HT-29 (cell line): ENCODE results near the gene TRMT1L. TPM values are rescaled to one million over a fixed set of nuclear protein-coding genes. Genes with fewer than 3 reads are reported as not detected.

ENCODE experiments used
- DNase-seq: peaks from one replicate; pipeline ENCODE4 v3.0.0-alpha.2; 2015; ENCODE audit warnings: low spot score
- total RNA-seq: library from RNA; depleted of rRNA; stranded (reverse); fragments of >200 nt; shearing (Covaris generic); gene quantifications from 2 replicates; pipeline ENCODE4 v1.2.3, GENCODE V29; 2014

The TRMT1L gene
- total RNA-seq, 1 experiment from 2014 or later: 3.3 TPM

- no peak for DNase-seq
Measured at GRCh38 chr1:185112356-185112755, 44.4 kb downstream of the TRMT1L start.

GRCh38 chr1:185111873-185112272, 44.9 kb downstream of the TRMT1L start:
- no peak for DNase-seq

GRCh38 chr1:185110145-185110544, 46.6 kb downstream of the TRMT1L start:
- no peak for DNase-seq

- DNase-seq: peak; percentile 9
Measured at GRCh38 chr1:185108321-185108720, 48.4 kb downstream of the TRMT1L start.

- no peak for DNase-seq
Measured at GRCh38 chr1:185105121-185105520, 51.6 kb downstream of the TRMT1L start.

- no peak for DNase-seq
Measured at GRCh38 chr1:185104083-185104482, 52.7 kb downstream of the TRMT1L start.

- no peak for DNase-seq
Measured at GRCh38 chr1:185096531-185096930, 60.2 kb downstream of the TRMT1L start.

- DNase-seq: no peak
Measured at GRCh38 chr1:185094761-185095160, 62.0 kb downstream of the TRMT1L start.

GRCh38 chr1:185091480-185091879, 65.3 kb downstream of the TRMT1L start:
- no peak for DNase-seq

GRCh38 chr1:185087746-185088145, 69.0 kb downstream of the TRMT1L start:
- DNase-seq: no peak

- DNase-seq: no peak
Measured at GRCh38 chr1:185087101-185087500, 69.7 kb downstream of the TRMT1L start.

- no peak for DNase-seq
Measured at GRCh38 chr1:185083818-185084217, 72.9 kb downstream of the TRMT1L start.

GRCh38 chr1:185080422-185080821, 76.3 kb downstream of the TRMT1L start:
- no peak for DNase-seq

GRCh38 chr1:185077374-185077773, 79.4 kb downstream of the TRMT1L start:
- DNase-seq: no peak

GRCh38 chr1:185075476-185075875, 81.3 kb downstream of the TRMT1L start:
- no peak for DNase-seq

- no peak for DNase-seq
Measured at GRCh38 chr1:185074307-185074706, 82.4 kb downstream of the TRMT1L start.

- no peak for DNase-seq
Measured at GRCh38 chr1:185073725-185074124, 83.0 kb downstream of the TRMT1L start.

- DNase-seq: no peak
Measured at GRCh38 chr1:185070051-185070450, 86.7 kb downstream of the TRMT1L start.

GRCh38 chr1:185069202-185069772, 87.5 kb downstream of the TRMT1L start:
- no peak for DNase-seq

GRCh38 chr1:185068341-185068740, 88.4 kb downstream of the TRMT1L start:
- DNase-seq: no peak
